Heart left ventricle (tissue), 13 donors: ENCODE data around the gene ACIN1.

Source experiments
- CTCF ChIP-seq, 12 donors: fragments of 200-600 bp; sonication (generic) in 4 of 12; IDR thresholded peaks; one replicate each; pipeline versions ENCODE4 v1.5.0 to v1.8.0; 2018 to 2022; ENCODE audit warnings: antibody characterized with exemption in 12 of 12, mild to moderate bottlenecking in 5 of 12
- POLR2A ChIP-seq, 2 donors: fragments of 450-650 bp; IDR thresholded peaks; one replicate each; pipeline ENCODE4 v1.6.1; 2017; ENCODE audit warnings: antibody characterized with exemption in 2 of 2, mild to moderate bottlenecking in 2 of 2, moderate library complexity in 2 of 2
- donor health status: ischemic (EF 13 %, LVEDD 7.1; RV severe dilation, severe dysfunction).
- donor health status: DM: no; HTN: yes; CAD: no.
- donor health status: DM: no; HTN: no; CAD: no.
- donor health status: ischemic (EF 25% LVEDD 6.9; RV normal size, moderate dysfunction).
- donor health status: ischemic (EF 25% LVEDD 5.7; RV mildly dilated, moderate dysfunction).
- donor health status: ischemic (EF 35%, LVEDD 5.7; RV mildly dilated, moderate dysfunction).
- donor health status: nonischemic (EF 11% LVEDD 7.7; RV severe dilation, severe dysfunction).
- donor health status: DM: yes; HTN: yes; CAD: no.
- donor health status: PGD.
- donor health status: ischemic (EF 29% LVEDD 5.4; RV normal size, mild dysfunction).
- donor health status: nonischemic (EF 23%, LVEDD 6.1; RV moderate dilation, normal function).

- no peak for TF ChIP-seq CTCF (IDR thresholded peaks at IDR 0.05)
- TF ChIP-seq POLR2A (IDR thresholded peaks at IDR 0.05) = no peak
Observed at GRCh38 chr14:23028799-23029198, 66.1 kb downstream of the ACIN1 start.
